ENCODE measurements around the gene GPC6.

- TF ChIP-seq EZH2phosphoT487 (IDR thresholded peaks at IDR 0.05; ENCODE audit: borderline replicate concordance, low read depth, low read length), result no peak
- TF ChIP-seq CTCF (conservative IDR thresholded peaks at IDR 0.05; ENCODE audit: low read length), result no peak
Measured at GRCh38 chr13:93355094-93355493, 128.5 kb downstream of the GPC6 start.

All from OCI-LY7 (cell line).